ENCODE data around the gene TRAF1. TPM values are rescaled to one million over a fixed set of nuclear protein-coding genes. Genes with fewer than 3 reads are reported as not detected.

The TRAF1 gene
- total RNA-seq, 1 experiment from 2014 or later: 1.7 TPM

- H3K9me2 ChIP-seq (ENCODE audit: insufficient read depth): no peaks in the 10 kb centered on the region
- peaks cover 0 to 9% of the 10 kb centered on the region in 2 experiments; a peak in 1 of 4 replicates for H3K4me1 ChIP-seq (ENCODE audit: control insufficient read depth in 1 of 2, insufficient read depth in 2 of 2, low read length in 2 of 2)
- no peak overlapping the region for H3K4me3 ChIP-seq (replicated peaks in 1 of 2; ENCODE audit: low read depth in 1 of 2, low read length in 2 of 2)
- ChIA-PET CTCF (no interaction called here), RAD21 (ENCODE audit: low non-redundant PET in 1 of 2, low total read pairs in 2 of 2, uncharacterized antibody in 2 of 2, unreplicated experiment in 2 of 2) (no interaction called here), POLR2A (no interaction called here)
- no peaks in the 10 kb centered on the region for H3K9me3 ChIP-seq (ENCODE audit: control insufficient read depth in 1 of 2, insufficient read depth in 1 of 2, low read depth in 1 of 2, low read length in 2 of 2)
- no peak overlapping the region for H2AFZ ChIP-seq (ENCODE audit: low read depth, low read length, poor library complexity, severe bottlenecking)
- DNase-seq (ENCODE audit: low read depth, low spot score) (no peak), ATAC-seq (no peak)
- H4K20me1 ChIP-seq (ENCODE audit: insufficient read depth): no peaks in the 10 kb centered on the region
- H3K79me2 ChIP-seq (ENCODE audit: insufficient read depth, low read length): no peaks in the 10 kb centered on the region
- H3K27ac ChIP-seq (ENCODE audit: low read depth, low read length): no peak overlapping the region
- H3K9ac ChIP-seq (ENCODE audit: low read length): no peak overlapping the region
- no peaks in the 10 kb centered on the region for H3K27me3 ChIP-seq (ENCODE audit: insufficient read depth, low read length)
- BruUV-seq (replicated peaks): no TSS peak
- H3K4me2 ChIP-seq (ENCODE audit: low read length): no peak overlapping the region
- intact Hi-C loops (cut with micrococcal nuclease): no loop called here
- TF ChIP-seq EZH2 (IDR thresholded peaks at IDR 0.05) (no peak), SP1 (IDR thresholded peaks at IDR 0.05; ENCODE audit: low read depth) (no peak), EGR1 (IDR thresholded peaks at IDR 0.05; ENCODE audit: low read depth) (no peak), ZFX (IDR thresholded peaks at IDR 0.05) (no peak), SIN3A (IDR thresholded peaks at IDR 0.05; ENCODE audit: low read depth) (no peak), YY1 (IDR thresholded peaks at IDR 0.05; ENCODE audit: extremely low read depth, insufficient replicate concordance, low read depth, low read length) (no peak), FOSL1 (IDR thresholded peaks at IDR 0.05; ENCODE audit: low read depth) (no peak), CEBPB (IDR thresholded peaks at IDR 0.05; ENCODE audit: low read depth) (no peak), TCF7L2 (IDR thresholded peaks at IDR 0.05; ENCODE audit: borderline replicate concordance, extremely low read depth, insufficient read depth, insufficient read length) (no peak), EZH2phosphoT487 (IDR thresholded peaks at IDR 0.05; ENCODE audit: borderline replicate concordance) (no peak), CBX3 (IDR thresholded peaks at IDR 0.05; ENCODE audit: low read depth) (no peak), RAD21 (IDR thresholded peaks at IDR 0.05; ENCODE audit: low read depth) (no peak), MAX (IDR thresholded peaks at IDR 0.05) (no peak), JUND (IDR thresholded peaks at IDR 0.05) (no peak), ZBTB33 (IDR thresholded peaks at IDR 0.05; ENCODE audit: extremely low read depth, insufficient replicate concordance, low read length) (no peak)
- H3K36me3 ChIP-seq (ENCODE audit: control insufficient read depth in 1 of 2, insufficient read depth in 2 of 2, low read length in 2 of 2): no peaks in the 10 kb centered on the region
Measured at GRCh38 chr9:120889606-120890271, 36.9 kb downstream of the TRAF1 start.
